ENCODE results near the gene GSTO2.

The GSTO2 gene

DNA sequence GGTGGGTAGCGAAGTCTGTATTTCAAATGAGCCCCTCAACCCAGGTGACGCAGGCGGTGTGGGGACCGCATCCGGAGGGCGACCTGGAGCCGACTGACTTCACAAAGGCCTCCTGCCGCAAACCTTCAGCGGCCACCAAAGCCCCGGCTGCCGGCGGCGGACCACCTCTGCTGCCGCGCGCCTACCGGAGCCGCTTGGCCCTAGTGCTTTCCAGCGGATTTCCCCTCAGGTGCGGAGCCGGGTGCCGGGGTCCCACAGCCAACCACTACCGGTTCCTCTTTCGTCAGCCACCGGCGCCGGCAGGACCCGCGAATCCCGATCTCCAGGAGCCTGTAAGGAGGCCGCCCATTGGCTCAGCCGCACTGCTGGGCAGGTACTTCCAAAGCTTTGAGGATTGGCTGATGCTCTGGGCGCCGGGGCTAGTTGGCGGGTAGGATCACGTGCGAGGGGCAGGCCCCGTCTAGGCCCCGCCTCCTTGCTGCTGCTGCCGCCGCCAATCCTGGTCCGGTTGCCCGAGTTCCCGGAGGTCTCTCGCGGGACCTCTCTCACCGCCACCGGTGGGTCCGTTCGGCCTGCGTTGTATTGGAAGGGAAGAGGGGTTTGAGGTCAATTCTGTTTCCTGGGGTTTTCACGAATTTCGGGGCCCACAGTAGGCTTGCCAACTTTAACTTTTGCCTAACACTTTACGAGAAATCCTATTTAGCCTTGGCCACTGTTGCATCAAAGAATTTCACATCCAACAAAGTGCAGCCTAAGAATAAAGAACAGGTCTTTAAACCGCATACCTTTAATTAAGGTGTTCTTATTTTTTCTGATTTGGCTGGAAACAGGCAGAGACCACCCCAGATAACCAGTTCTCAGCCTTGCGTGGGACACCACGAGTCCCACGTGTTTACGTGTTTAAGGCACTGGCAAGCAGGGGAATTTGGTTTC is at the start of gene GSTO2:
Gene GSTO2 (plus strand): TSS at position 472 of the 933 bp plus-strand sequence. CDS start 5,732 bp downstream, outside the sequence.
- Histone ChIP-seq H3K9me3 (ENCODE audit: severe bottlenecking) (no peaks in the 10 kb centered on the region), H3K4me3 (ENCODE audit: low read depth, low read length) (peak within 1 kb of the TSS; percentile 90), H3K27me3 (ENCODE audit: insufficient read depth, low read depth, severe bottlenecking) (no peaks in the 10 kb centered on the region), H3K27ac (peak within 1 kb of the TSS; percentile 83), H3K36me3 (peaks cover 30% of the 10 kb centered on the region)
- TF ChIP-seq, protein P1, sequence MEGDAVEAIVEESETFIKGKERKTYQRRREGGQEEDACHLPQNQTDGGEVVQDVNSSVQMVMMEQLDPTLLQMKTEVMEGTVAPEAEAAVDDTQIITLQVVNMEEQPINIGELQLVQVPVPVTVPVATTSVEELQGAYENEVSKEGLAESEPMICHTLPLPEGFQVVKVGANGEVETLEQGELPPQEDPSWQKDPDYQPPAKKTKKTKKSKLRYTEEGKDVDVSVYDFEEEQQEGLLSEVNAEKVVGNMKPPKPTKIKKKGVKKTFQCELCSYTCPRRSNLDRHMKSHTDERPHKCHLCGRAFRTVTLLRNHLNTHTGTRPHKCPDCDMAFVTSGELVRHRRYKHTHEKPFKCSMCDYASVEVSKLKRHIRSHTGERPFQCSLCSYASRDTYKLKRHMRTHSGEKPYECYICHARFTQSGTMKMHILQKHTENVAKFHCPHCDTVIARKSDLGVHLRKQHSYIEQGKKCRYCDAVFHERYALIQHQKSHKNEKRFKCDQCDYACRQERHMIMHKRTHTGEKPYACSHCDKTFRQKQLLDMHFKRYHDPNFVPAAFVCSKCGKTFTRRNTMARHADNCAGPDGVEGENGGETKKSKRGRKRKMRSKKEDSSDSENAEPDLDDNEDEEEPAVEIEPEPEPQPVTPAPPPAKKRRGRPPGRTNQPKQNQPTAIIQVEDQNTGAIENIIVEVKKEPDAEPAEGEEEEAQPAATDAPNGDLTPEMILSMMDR (IDR thresholded peaks at IDR 0.05; ENCODE audit: low read depth, low read length) = no peak
- DNase-seq = peak; percentile 99

DNA sequence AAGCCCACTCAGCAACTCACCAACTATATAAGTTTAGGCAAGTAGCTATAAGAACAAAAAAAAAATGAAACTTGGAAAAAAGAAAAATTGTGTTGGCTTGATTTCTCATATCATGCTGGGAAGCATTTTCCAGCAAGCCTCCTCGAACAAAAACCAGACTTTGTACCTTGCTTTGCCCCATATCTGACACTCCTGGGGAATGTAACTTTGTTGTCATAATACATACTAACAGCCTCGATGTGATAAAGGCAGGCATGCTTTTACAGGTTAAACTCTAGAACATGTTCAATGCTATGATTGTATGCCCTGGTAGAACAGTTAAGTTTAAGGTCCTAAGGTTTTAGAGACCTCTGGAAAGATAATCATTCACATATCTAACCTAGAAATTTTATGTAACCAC is 48.5 kb upstream of the GSTO2 start:
- no peaks in the 10 kb centered on the region for H3K9me3 ChIP-seq (ENCODE audit: severe bottlenecking)
- TF ChIP-seq, protein P1 (IDR thresholded peaks at IDR 0.05; ENCODE audit: low read depth, low read length) = no peak
- H3K27me3 ChIP-seq (ENCODE audit: insufficient read depth, low read depth, severe bottlenecking) = no peaks in the 10 kb centered on the region
- H3K27ac ChIP-seq = no peak overlapping the region
- H3K4me3 ChIP-seq (ENCODE audit: low read depth, low read length) = no peak overlapping the region
- H3K36me3 ChIP-seq = no peaks in the 10 kb centered on the region
- no peak for DNase-seq

DNA sequence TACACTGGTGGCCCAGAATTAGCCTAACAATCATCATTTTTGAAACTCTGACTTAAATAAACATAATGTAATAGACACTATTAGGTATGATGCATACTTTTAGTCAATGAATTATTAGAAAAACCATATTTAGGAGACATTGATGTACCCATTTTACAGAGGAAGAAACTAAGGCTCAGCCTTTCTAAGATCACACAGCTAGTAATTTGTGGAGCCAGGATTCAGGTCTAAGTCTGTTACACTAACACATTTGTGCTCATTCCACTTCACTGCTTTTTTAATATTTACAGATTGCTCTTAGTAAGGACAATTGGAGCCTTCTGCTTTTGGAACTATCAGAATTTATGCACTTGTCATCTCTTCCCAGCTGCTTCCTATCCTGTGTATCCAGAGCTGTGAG is 45.7 kb upstream of the GSTO2 start:
- Histone ChIP-seq H3K27ac (no peak overlapping the region), H3K4me3 (ENCODE audit: low read depth, low read length) (no peak overlapping the region), H3K36me3 (no peaks in the 10 kb centered on the region), H3K9me3 (ENCODE audit: severe bottlenecking) (no peaks in the 10 kb centered on the region), H3K27me3 (ENCODE audit: insufficient read depth, low read depth, severe bottlenecking) (no peaks in the 10 kb centered on the region)
- TF ChIP-seq, protein P1 (IDR thresholded peaks at IDR 0.05; ENCODE audit: low read depth, low read length) = no peak
- no peak for DNase-seq

DNA sequence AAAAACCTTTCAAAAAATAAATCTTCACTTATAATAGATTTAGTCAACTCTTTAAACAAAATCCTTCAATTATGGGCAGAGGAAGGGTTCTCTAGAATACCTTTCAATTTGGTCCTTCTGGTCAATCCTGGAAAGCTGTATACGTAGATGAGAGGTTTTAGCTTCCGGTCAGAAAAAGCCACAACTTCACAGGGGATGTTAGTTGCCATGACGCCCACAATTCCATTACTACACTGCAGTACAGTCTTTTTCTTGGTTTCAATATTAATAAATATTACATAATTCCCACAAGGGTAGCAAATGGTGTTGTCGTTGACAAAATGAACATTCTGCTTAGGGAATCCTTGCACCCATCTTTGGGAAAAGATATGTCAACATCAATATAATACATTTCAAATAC is 38.5 kb upstream of the GSTO2 start:
- Histone ChIP-seq H3K27me3 (ENCODE audit: insufficient read depth, low read depth, severe bottlenecking) (no peaks in the 10 kb centered on the region), H3K9me3 (ENCODE audit: severe bottlenecking) (no peaks in the 10 kb centered on the region), H3K36me3 (no peaks in the 10 kb centered on the region), H3K4me3 (ENCODE audit: low read depth, low read length) (no peak overlapping the region), H3K27ac (no peak overlapping the region)
- TF ChIP-seq, protein P1 (IDR thresholded peaks at IDR 0.05; ENCODE audit: low read depth, low read length) = no peak
- DNase-seq = no peak

DNA sequence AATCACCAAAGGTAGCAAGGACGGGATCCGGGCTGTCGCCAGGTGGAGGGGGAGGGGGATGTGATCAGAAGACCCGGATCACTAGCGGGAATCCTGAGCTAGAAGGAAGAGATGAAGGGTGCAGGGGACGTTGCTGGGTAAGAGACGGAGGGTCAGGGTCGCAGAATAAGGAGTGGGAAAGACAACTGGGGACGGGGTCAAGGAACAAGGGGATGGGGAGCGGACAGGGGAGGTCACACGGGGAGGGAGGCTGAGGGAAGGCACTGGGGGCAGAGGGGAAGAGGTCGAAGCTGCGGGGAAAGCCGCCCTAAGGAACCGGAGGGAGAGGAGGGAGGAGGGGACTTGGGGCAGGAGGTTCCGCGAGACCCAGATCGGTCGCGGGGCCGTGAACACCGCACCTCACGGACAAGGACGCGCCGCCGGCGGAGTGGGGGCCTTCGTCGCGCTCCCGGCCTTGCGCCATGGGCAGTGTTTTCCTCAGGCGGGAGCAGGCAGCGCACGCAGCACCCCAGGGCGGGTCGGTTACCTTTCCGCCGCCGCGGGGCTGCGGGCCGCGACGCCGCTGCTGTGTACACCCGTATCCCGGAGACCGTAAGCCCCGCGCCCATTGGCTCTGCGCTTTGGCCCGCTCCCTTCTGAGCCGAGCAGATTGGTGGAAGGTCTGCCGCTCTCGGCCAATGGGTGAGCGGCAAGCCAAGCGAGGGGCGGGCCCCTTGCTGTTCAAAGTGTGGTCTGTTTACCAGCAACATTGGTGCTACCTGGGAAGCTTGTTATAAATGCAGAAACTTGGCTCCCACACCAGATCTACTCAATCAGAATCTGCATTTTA is 37.0 kb upstream of the GSTO2 start, which contains the start of gene CFAP43:
Gene CFAP43 (minus strand): TSS at position 581 of the 829 bp plus-strand sequence. CDS start 118 bp downstream, at position 463.
- H3K36me3 ChIP-seq = no peaks in the 10 kb centered on the region
- H3K4me3 ChIP-seq (ENCODE audit: low read depth, low read length) = peak within 1 kb of the TSS; percentile 65
- no peaks in the 10 kb centered on the region for H3K27me3 ChIP-seq (ENCODE audit: insufficient read depth, low read depth, severe bottlenecking)
- H3K9me3 ChIP-seq (ENCODE audit: severe bottlenecking) = no peaks in the 10 kb centered on the region
- H3K27ac ChIP-seq = peak within 1 kb of the TSS; percentile 69
- TF ChIP-seq, protein P1 (IDR thresholded peaks at IDR 0.05; ENCODE audit: low read depth, low read length) = no peak
- DNase-seq = peak; percentile 98

Data from WERI-Rb-1 (cell line).